GM18867 (cell line): ENCODE measurements around the gene CTRL.

ENCODE experiments used
- ATAC-seq: cut with Tn5 transposase; IDR thresholded peaks from one replicate; pipeline ENCODE4 v1.9.1; 2021; ENCODE audit warnings: mild to moderate bottlenecking, moderate library complexity; ENCODE audit not compliant: unreplicated experiment

The CTRL gene

DNA sequence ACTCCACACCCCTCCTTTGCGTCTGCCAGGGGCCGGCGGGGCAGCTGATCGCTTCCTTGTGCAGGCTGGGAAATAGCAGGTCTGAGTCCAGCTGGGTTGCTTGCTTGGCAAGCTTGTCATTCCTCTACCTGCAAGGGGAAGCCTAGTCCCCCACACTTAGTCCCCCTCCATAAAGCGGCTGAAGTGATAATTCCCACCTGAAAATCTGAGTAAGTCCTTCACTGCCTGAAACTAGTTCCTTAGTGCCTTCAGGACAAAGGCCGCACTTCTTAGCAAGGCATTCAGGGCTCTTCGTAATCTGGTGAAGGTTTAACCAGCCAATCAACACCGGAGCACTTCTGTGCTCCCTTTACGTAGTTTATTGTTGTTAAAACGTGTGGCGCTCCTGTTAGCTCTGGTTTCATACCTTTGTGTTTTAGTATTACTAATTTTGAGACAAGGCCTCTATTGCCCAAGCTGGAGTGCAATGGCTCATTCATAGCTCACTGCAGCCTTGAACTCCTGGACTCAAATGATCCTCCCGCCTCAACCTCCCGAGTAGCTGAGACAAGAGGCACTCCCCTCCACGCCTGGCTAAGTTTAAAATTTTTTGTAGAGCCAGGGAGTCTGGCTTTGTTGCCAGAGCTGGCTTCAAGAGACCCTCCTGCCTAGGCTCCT is 37.8 kb downstream of the CTRL start:
- ATAC-seq: no peak

DNA sequence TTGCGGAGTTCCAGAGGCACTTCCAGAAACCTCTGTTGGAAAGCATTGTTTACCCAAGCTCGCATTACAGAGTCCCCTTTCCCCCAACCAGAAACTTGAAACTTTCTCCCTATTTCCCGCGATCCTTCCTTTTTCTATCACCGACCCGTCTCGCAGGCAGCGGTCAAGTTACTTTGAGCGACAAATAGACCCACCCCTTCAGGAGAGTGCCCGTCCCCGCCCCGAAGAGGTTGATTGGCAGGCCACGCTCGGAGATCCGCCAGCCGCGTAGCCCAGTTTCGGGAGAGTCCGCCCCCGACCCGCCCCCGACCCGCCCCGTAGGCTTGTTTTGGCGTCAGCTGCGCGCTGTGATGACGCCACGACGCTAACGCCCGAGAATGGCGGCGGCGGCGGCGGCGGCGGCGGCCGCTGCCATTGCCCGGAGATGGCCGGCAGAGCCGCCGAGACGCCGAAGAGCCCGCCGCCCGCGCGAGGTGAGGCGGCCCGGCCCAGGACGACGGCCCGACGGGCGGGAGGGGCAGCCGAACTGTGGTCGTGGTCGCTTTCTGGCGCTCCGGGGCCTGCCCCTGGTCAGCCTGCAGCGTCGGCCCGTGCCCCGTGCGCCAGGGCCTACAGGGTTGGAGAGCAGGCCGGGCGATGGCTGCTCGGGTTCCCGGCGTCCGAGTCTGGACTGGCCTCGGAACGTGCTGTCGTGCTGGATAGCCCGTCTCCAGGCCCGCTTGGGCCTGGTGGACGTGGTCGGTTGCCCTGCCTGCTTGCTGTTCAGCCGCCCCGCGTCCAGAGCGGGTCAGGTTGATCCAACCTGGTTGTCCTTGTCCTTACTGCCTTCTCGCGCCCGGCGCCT is 38.5 kb downstream of the CTRL start, which contains the start of gene PSKH1:
PSKH1 (plus strand) TSS at position 356 of the 844 bp plus-strand sequence. CDS start 15,496 bp downstream, outside the sequence.
- peak; percentile 81 for ATAC-seq

DNA sequence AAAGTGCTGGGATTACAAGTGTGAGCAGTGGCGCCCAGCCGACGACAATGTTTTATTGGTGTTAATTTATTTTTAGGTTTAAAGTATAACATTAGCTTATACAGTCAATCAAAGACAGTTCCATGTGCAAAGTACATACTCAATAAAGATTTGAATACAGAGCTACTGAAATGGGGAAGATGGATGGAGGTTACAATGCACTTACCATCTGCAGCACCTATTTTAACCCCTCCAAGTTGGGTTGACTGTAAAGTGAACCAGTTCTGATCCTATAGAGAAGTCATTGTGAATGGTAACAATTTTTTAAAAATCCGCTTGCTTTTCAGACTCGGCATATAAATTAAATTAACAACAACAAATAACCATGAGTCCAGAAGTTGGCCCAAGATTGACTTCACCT is 39.3 kb downstream of the CTRL start:
- ATAC-seq: no peak

DNA sequence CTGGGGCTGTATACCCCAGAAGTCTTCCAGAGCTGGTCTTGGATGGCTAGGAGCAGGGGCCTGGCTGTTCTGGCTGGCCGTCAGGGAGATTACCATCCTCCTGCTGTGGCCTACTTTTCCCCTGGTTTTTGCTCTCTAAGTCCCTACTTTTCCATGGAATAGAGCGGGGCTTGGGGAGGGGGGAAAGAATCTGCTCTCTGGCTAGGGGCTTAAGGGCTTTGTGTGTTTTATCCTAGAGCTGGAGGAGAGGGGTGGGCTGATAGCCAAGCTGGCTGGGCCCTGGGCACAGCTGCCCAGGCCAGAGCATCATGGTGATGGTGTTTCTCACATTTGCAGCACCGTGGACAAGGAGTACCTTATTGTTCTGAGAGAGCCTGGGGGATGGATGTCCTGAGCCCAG is 43.3 kb downstream of the CTRL start:
- ATAC-seq: no peak

GRCh38 chr16:67886387-67886786 is 45.3 kb downstream of the CTRL start:
- no peak for ATAC-seq

DNA sequence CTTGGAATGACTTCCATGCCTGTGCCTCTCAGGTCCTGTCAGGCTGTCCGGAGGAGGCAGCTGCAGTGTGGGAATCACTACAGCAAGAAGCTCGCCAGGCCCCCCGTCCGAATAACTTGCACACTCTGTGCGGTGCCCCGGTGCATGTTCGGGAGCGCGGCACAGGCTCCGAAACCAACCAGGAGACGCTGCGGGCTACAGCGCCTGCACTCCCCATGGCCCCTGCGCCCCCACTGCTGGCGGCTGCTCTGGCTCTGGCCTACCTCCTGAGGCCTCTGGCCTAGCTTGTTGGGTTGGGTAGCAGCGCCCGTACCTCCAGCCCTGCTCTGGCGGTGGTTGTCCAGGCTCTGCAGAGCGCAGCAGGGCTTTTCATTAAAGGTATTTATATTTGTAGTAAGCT is 45.7 kb downstream of the CTRL start:
- no peak for ATAC-seq

- no peak for ATAC-seq
These were observed 46.1 kb downstream of the CTRL start for GRCh38 chr16:67885545-67885944.

GRCh38 chr16:67884684-67885083 is 47.0 kb downstream of the CTRL start, which contains the start of gene NRN1L:
TSS of gene NRN1L (plus strand) at chr16:67884885. CDS start at chr16:67884904, 19 bp downstream.
- ATAC-seq: no peak

DNA sequence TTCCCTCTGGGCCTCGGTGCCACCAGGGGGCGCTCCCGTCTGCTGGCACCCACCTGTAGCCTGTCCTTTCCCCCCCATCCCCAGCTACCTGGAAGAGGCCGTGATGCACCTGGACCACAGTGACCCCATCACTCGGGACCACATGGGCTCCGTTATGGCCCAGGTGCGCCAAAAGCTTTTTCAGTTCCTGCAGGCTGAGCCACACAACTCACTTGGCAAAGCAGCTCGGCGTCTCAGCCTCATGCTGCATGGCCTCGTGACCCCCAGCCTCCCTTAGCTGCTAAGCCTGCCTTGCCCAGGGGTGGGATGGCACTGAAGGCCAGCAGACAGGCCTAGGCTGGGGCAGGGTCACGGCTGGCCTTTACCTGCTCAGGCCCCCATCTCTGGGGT is 47.8 kb downstream of the CTRL start:
- no peak for ATAC-seq

- no peak for ATAC-seq
These were observed 48.4 kb downstream of the CTRL start for GRCh38 chr16:67883146-67883871.

- ATAC-seq: no peak
These were observed 49.1 kb downstream of the CTRL start for GRCh38 chr16:67882374-67883145.

DNA sequence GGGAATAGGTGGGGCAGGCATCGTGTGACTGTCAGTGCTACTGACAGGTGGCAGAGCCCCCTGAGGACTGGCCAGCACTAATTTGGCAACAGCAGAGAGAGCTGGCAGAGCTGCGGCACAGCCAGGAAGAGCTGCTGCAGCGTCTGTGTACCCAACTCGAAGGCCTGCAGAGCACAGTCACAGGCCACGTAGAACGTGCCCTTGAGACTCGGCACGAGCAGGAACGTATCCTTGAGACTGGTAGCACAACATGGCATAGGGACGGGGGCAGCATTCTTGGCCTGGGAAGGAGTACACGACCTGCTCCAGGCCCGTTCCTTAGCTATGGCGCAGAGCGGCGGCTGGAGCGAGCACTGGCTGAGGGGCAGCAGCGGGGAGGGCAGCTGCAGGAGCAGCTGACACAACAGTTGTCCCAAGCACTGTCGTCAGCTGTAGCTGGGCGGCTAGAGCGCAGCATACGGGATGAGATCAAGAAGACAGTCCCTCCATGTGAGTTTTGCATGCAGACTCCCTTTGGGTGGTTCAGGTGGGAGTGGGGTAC is 50.0 kb downstream of the CTRL start:
- ATAC-seq: no peak

DNA sequence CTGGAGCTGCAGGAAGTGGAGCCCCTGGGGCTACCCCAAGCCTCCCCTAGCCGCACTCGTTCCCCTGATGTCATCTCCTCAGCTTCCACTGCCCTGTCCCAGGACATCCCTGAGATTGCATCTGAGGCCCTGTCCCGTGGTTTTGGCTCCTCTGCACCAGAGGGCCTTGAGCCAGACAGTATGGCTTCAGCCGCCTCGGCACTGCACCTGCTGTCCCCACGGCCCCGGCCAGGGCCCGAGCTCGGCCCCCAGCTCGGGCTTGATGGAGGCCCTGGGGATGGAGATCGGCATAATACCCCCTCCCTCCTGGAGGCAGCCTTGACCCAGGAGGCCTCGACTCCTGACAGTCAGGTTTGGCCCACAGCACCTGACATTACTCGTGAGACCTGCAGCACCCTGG is 51.1 kb downstream of the CTRL start:
- no peak for ATAC-seq

- no peak for ATAC-seq
These were observed 51.7 kb downstream of the CTRL start for GRCh38 chr16:67879936-67880335.
